Keratinocyte (primary cell): Measurements from ENCODE around the gene UNC13B. TPM values are rescaled to one million over a fixed set of nuclear protein-coding genes. Genes with fewer than 3 reads are reported as not detected.

Experiments
- DNase-seq: peaks from one replicate; pipeline ENCODE4 v3.0.0-alpha.2; 2011; ENCODE audit warnings: low read depth, missing footprints, low spot score
- FAIRE-seq: peaks from 2 replicates; lab custom pipeline; 2011; peaks lifted over from hg19 to GRCh38; lab: Jason Lieb, UNC
- H2AFZ ChIP-seq: 2 replicates; pipeline ENCODE4 v1.6.0; 2012; ENCODE audit warnings: low read length, control low read depth, inconsistent platforms; ENCODE audit not compliant: control insufficient read depth
- H3K27ac ChIP-seq: 2 replicates; pipeline ENCODE4 v1.5.1; 2011; ENCODE audit warnings: low read length; ENCODE audit not compliant: control insufficient read depth, insufficient read depth
- H3K27me3 ChIP-seq: 3 replicates; pipeline ENCODE4 v1.6.0; 2011; ENCODE audit warnings: low read length; ENCODE audit not compliant: control insufficient read depth, insufficient read depth; ENCODE audit errors: extremely low read depth
- H3K36me3 ChIP-seq, 2 experiments: 2 replicates in 1 of 2; 3 replicates in 1 of 2; pipeline ENCODE4 v1.5.1; 2011; ENCODE audit warnings: low read length in 2 of 2, mild to moderate bottlenecking in 1 of 2; ENCODE audit not compliant: control insufficient read depth in 2 of 2, insufficient read depth in 2 of 2; ENCODE audit errors: extremely low read depth in 1 of 2
- H3K4me1 ChIP-seq: 3 replicates; pipeline ENCODE4 v1.5.1; 2011; ENCODE audit warnings: low read length; ENCODE audit not compliant: control insufficient read depth, insufficient read depth; ENCODE audit errors: extremely low read depth
- H3K4me2 ChIP-seq: 3 replicates; pipeline ENCODE4 v1.6.0; 2011; ENCODE audit warnings: low read depth, low read length; ENCODE audit not compliant: control insufficient read depth, insufficient read depth; ENCODE audit errors: extremely low read depth
- H3K4me3 ChIP-seq, 3 experiments: fragments of 200-600 bp in 1 of 3; sonication (generic) in 1 of 3; 2 replicates in 2 of 3; 3 replicates in 1 of 3; pipeline ENCODE4 v1.5.1; 2011 to 2016; ENCODE audit warnings: low read length in 3 of 3, mild to moderate bottlenecking in 3 of 3, control low read depth in 2 of 3, inconsistent platforms in 1 of 3, low read depth in 1 of 3, mixed read lengths in 1 of 3, mixed run types in 1 of 3, moderate library complexity in 1 of 3; ENCODE audit not compliant: control insufficient read depth in 2 of 3, insufficient read depth in 2 of 3; ENCODE audit errors: extremely low read depth in 1 of 3
- H3K79me2 ChIP-seq: 2 replicates; pipeline ENCODE4 v1.6.0; 2012; ENCODE audit warnings: low read length; ENCODE audit not compliant: control insufficient read depth, insufficient read depth
- H3K9ac ChIP-seq: 3 replicates; pipeline ENCODE4 v1.6.0; 2011; ENCODE audit warnings: low read length; ENCODE audit not compliant: control insufficient read depth, insufficient read depth; ENCODE audit errors: extremely low read depth
- H3K9me1 ChIP-seq: 3 replicates; pipeline ENCODE4 v1.6.0; 2011; ENCODE audit warnings: low read length; ENCODE audit not compliant: control insufficient read depth, insufficient read depth; ENCODE audit errors: extremely low read depth
- H3K9me3 ChIP-seq: 2 replicates; pipeline ENCODE4 v1.5.1; 2012; ENCODE audit warnings: low read depth, low read length; ENCODE audit not compliant: control insufficient read depth
- H4K20me1 ChIP-seq: 3 replicates; pipeline ENCODE4 v1.6.0; 2011; ENCODE audit warnings: low read length; ENCODE audit not compliant: control insufficient read depth, insufficient read depth; ENCODE audit errors: extremely low read depth
- CTCF ChIP-seq, 3 experiments: IDR thresholded peaks in 1 of 3; conservative IDR thresholded peaks in 1 of 3; optimal IDR thresholded peaks in 1 of 3; 2 replicates in 2 of 3; 3 replicates in 1 of 3; pipeline versions ENCODE3 to v1.5.1; 2011; ENCODE audit warnings: low read length in 3 of 3, mild to moderate bottlenecking in 3 of 3, moderate library complexity in 2 of 3, control low read depth in 1 of 3, inconsistent platforms in 1 of 3; ENCODE audit not compliant: insufficient read depth in 2 of 3; ENCODE audit errors: extremely low read depth in 1 of 3
- EZH2 ChIP-seq: IDR thresholded peaks from one replicate; pipeline ENCODE4 v1.6.1; 2012; ENCODE audit warnings: inconsistent platforms, mild to moderate bottlenecking, low read length, moderate library complexity
- dilution Hi-C: fragments of 300-500 bp; cut with MboI; formaldehyde crosslinking; loops from one replicate; pipeline ENCODE4 v1.7.0; 2020; ENCODE audit warnings: low sequenced_read_pairs; ENCODE audit not compliant: extremely low pct_ligation_motif_present
- polyA plus RNA-seq, 5 experiments: library from polyadenylated mRNA; depleted of rRNA in 3 of 5; stranded (reverse) in 3 of 5; stranded (forward) in 1 of 5; unstranded in 1 of 5; fragments of >200 nt; gene quantifications; 1 replicate in 1 of 5; 2 replicates in 3 of 5; 3 replicates in 1 of 5; pipeline versions ENCODE4 v1.2.1 to v1.2.3, GENCODE V29; 2011 to 2012; ENCODE audit warnings: missing spikeins in 2 of 5, low read depth in 1 of 5, low replicate concordance in 1 of 5

UNC13B gene
- polyA plus RNA-seq, 1 donor (not counting 4 experiments of a cell fraction or from before 2014, with no cell fraction given): 9.3 TPM

- DNase-seq (no peak), FAIRE-seq (no peak)
- dilution Hi-C loops: no loop called here
- H3K9me1 ChIP-seq: no peaks in the 10 kb centered on the region
- no peaks in the 10 kb centered on the region for H3K79me2 ChIP-seq
- H3K4me2 ChIP-seq: no peak overlapping the region
- no peak overlapping the region for H3K4me3 ChIP-seq
- H3K4me1 ChIP-seq: no peaks in the 10 kb centered on the region
- H3K36me3 ChIP-seq: no peaks in the 10 kb centered on the region
- no peak overlapping the region for H3K9ac ChIP-seq
- H4K20me1 ChIP-seq: no peaks in the 10 kb centered on the region
- no peak overlapping the region for H2AFZ ChIP-seq
- TF ChIP-seq CTCF (optimal IDR thresholded peaks at IDR 0.05 in 1 of 3, IDR thresholded peaks at IDR 0.05 in 1 of 3, conservative IDR thresholded peaks at IDR 0.05 in 1 of 3; ENCODE audit: extremely low read depth in 1 of 3, insufficient read depth in 2 of 3, low read length in 3 of 3) (no peak), EZH2 (no peak)
- no peaks in the 10 kb centered on the region for H3K9me3 ChIP-seq
- no peak overlapping the region for H3K27ac ChIP-seq
- no peaks in the 10 kb centered on the region for H3K27me3 ChIP-seq
Measured at GRCh38 chr9:35280399-35280798, 118.6 kb downstream of the UNC13B start.

GRCh38 chr9:35285731-35286130, 123.9 kb downstream of the UNC13B start:
- H3K9me3 ChIP-seq: no peaks in the 10 kb centered on the region
- H3K4me2 ChIP-seq: no peak overlapping the region
- no peak overlapping the region for H3K9ac ChIP-seq
- H4K20me1 ChIP-seq: no peaks in the 10 kb centered on the region
- dilution Hi-C loops: no loop called here
- H3K27ac ChIP-seq: no peak overlapping the region
- DNase-seq (no peak), FAIRE-seq (no peak)
- peaks cover 19% of the 10 kb centered on the region for H3K4me1 ChIP-seq
- H2AFZ ChIP-seq: no peak overlapping the region
- no peaks in the 10 kb centered on the region for H3K27me3 ChIP-seq
- no peaks in the 10 kb centered on the region for H3K9me1 ChIP-seq
- H3K79me2 ChIP-seq: no peaks in the 10 kb centered on the region
- no peak overlapping the region for H3K4me3 ChIP-seq
- H3K36me3 ChIP-seq: no peaks in the 10 kb centered on the region
- TF ChIP-seq CTCF (optimal IDR thresholded peaks at IDR 0.05 in 1 of 3, IDR thresholded peaks at IDR 0.05 in 1 of 3, conservative IDR thresholded peaks at IDR 0.05 in 1 of 3; ENCODE audit: extremely low read depth in 1 of 3, insufficient read depth in 2 of 3, low read length in 3 of 3): no peak
- TF ChIP-seq EZH2: no peak
